GM19043 (cell line): ENCODE results near the gene CAMK1D.

Experiments used
- ATAC-seq: cut with Tn5 transposase; IDR thresholded peaks from one replicate; pipeline ENCODE4 v1.9.1; 2021; ENCODE audit warnings: low read depth; ENCODE audit not compliant: unreplicated experiment

CAMK1D gene

GRCh38 chr10:12583891-12584595, 234.7 kb downstream of the CAMK1D start:
- ATAC-seq, result no peak

DNA sequence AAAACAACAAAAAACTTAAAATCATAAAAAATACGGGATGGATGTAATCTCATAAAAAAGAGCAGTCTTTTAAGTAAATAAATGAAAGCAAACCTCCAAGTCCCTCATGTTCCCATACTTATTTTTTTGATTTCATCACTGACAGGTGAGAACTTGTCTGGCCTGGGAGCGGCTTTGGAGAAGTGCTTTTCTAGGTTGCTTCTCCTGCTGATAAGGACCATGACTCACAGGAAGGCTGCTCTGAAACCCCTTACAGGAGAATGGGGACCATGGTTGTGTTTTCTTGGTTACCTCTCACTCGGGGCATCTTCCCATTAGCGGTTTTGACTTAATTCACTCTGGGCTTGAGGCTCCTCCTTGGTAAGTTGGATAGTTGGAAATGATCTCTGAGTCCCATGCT, 237.4 kb downstream of the CAMK1D start:
- no peak for ATAC-seq

- ATAC-seq, result no peak
These were observed 238.1 kb downstream of the CAMK1D start for GRCh38 chr10:12587451-12587888.

- ATAC-seq, result no peak
These were observed 238.9 kb downstream of the CAMK1D start for GRCh38 chr10:12588091-12588860.

GRCh38 chr10:12589291-12589690, 239.9 kb downstream of the CAMK1D start:
- ATAC-seq, result no peak

GRCh38 chr10:12589791-12590190, 240.4 kb downstream of the CAMK1D start:
- no peak for ATAC-seq

- ATAC-seq, result no peak
These were observed 241.6 kb downstream of the CAMK1D start for GRCh38 chr10:12590675-12591659.

DNA sequence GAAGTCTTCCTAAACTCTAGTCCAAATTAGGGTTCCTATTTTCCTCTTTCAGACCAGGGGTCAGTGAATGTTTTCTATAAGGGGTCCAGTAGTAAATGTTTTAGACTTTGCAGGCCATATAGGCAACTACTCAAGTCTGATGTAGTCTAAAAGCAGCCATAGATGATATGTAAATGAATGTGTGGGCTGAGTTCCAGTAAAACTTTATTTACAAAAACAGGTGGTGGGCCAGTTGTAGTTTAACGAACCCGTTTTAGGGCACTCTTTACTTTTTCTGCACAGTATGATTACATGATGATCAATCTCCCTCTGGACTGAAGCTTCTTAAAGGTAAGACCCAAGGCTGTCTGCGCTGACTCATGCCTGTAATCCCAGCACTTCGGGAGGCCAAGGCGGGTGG, 243.6 kb downstream of the CAMK1D start:
- ATAC-seq, result no peak

DNA sequence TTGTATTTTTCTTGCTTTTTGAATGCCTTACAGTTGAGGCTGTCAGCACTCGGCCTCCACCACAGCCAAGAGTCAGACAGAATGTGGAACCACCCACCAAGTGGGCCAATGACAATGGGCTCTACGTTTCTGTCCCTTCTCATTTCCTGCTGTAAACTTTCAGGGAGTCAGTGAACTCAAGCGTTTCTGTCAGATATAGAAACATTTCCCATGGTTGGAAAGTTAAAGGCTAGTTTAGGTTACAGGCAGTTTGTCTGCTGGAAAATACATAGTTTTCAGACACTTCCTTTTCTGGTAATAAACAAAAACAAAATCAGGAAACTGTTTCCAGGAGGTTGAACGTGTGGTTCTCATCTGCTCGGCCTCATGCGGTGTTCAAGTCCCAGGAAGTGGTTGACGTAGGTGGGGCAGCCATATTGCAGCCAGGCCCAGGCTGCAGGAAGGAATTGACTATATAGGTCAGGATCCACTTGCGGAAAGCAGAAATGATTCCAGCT, 245.1 kb downstream of the CAMK1D start:
- ATAC-seq, result no peak

DNA sequence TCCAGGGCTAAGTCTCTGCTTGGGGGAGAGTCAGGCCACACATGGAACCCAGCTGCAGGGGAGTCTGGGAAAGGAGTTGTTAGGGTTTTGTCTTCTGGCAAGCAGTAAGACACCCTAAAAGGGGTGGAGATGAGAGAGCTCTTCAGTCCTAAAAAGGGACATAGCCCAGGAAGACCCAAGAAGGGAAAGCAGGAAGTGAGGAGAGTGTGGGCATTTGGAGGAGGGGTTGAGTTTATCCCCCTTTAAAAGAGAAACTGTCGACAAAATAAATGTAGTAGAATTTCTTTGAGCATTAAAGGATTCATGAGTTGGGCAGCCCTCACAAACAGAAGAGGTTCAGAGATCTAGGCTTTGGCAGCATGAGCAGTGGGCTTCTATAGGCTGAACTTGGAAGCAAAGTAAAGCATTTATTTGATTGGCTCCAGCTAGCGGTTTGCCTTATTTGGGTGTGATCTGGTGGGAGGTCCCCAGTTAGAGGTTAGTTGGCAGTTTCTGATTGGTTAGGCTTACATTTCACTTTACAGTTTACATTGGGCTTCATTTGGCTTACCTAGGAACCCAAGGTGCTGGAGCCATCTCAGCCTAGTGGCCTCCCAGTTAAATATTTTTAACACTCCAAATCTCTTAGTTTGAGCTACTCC, 246.7 kb downstream of the CAMK1D start:
- no peak for ATAC-seq

- no peak for ATAC-seq
These were observed 247.8 kb downstream of the CAMK1D start for GRCh38 chr10:12597176-12597575.

GRCh38 chr10:12597788-12598765, 248.7 kb downstream of the CAMK1D start:
- no peak for ATAC-seq

DNA sequence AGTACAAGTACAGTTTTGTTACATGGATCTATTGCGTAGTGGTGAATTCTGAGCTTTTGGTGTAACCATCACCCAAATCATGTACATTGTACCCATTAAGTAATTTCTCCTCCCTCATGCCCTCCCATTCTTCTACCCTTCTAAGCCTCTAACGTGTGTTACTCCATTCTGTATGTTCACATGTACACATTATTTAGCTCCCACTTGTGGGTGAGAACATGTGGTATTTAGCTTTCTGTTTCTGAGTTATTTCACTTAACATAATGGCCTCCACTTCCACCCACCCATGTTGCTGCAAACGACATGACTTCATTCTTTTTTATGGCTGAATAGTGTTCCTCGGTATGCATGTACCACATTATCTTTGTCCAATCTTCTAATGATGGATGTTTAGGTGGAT, 251.3 kb downstream of the CAMK1D start:
- no peak for ATAC-seq

DNA sequence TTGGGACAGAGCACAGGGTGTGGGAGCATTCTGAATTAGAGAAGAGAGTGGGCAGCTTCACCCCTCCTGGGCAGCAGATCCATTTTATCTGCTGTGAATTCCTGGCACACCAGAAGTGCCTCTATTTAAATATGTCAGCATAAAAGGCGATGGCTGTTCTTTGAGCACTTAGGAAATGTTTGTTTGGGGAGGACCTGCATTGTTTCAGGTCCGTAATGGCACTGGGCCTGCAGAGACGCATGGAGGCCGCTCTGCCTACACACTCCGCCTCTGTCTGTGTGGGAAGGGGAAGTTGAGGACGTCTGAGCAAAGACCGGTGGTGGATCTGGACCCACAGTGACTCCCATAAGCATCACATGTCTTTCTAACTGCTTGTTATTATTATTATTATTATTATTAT, 253.2 kb downstream of the CAMK1D start:
- no peak for ATAC-seq

DNA sequence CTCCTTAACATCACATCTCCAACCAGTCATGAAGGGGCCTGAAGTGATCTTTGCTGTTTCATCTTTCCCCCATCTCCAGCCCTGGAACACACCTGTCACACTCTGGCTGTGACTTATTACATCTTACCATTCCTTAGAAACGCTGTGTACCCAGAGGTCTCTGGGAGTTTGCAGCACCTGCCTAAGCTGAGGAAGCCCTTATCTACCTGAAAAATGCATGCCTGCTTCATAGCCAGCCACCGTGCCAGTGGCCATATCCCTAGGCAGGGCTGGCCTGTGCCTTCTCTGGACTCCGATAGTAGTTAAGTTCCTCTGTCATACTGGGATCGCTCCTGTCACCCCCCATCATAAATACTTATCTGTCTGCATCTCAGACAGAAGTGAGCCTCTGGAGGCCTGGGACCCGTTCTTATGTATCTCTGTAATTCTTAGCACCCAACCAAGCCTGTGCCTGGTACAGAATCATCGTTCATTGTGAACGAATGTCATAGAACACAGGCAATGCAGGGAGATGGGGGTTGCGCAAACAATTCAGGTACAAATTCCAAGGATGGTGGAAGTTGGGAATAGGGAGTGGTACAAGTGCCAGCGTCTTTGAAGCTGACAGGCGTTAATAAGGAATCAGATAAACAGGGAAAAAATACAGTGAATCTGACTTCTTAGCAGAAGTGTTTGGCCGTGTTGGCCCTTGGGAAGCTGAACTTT, 254.6 kb downstream of the CAMK1D start:
- no peak for ATAC-seq

- peak; percentile 77 for ATAC-seq
These were observed 256.4 kb downstream of the CAMK1D start for GRCh38 chr10:12605580-12606405.

GRCh38 chr10:12606461-12606860, 257.1 kb downstream of the CAMK1D start:
- ATAC-seq, result no peak

DNA sequence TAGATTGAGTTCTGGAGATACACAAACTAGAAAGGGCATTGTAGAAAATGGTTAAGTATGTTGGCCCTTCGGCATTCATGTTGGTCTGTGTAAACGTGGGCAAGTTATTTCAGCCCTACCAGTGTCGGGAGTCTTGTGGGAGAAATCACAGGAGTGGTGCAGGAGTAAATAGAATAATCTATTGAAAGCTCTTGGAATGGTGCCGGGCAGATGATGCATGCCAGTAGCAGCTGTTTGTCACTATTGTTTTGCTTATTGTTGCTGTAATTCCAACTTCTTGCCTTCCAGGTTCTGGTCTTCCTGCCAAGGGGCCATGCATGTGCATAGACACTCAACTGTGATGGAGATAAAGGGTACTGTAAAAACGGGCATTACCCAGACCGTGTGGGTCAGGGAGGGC, 259.4 kb downstream of the CAMK1D start:
- no peak for ATAC-seq
